Measurements from ENCODE around the gene ZNF827.

Gene ZNF827, protein sequence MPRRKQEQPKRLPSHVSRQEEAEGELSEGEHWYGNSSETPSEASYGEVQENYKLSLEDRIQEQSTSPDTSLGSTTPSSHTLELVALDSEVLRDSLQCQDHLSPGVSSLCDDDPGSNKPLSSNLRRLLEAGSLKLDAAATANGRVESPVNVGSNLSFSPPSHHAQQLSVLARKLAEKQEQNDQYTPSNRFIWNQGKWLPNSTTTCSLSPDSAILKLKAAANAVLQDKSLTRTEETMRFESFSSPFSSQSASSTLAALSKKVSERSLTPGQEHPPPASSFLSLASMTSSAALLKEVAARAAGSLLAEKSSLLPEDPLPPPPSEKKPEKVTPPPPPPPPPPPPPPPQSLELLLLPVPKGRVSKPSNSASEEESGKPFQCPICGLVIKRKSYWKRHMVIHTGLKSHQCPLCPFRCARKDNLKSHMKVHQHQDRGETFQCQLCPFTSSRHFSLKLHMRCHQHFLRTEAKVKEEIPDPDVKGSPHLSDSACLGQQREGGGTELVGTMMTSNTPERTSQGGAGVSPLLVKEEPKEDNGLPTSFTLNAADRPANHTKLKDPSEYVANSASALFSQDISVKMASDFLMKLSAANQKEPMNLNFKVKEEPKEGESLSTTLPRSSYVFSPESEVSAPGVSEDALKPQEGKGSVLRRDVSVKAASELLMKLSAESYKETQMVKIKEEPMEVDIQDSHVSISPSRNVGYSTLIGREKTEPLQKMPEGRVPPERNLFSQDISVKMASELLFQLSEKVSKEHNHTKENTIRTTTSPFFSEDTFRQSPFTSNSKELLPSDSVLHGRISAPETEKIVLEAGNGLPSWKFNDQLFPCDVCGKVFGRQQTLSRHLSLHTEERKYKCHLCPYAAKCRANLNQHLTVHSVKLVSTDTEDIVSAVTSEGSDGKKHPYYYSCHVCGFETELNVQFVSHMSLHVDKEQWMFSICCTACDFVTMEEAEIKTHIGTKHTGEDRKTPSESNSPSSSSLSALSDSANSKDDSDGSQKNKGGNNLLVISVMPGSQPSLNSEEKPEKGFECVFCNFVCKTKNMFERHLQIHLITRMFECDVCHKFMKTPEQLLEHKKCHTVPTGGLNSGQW

DNA sequence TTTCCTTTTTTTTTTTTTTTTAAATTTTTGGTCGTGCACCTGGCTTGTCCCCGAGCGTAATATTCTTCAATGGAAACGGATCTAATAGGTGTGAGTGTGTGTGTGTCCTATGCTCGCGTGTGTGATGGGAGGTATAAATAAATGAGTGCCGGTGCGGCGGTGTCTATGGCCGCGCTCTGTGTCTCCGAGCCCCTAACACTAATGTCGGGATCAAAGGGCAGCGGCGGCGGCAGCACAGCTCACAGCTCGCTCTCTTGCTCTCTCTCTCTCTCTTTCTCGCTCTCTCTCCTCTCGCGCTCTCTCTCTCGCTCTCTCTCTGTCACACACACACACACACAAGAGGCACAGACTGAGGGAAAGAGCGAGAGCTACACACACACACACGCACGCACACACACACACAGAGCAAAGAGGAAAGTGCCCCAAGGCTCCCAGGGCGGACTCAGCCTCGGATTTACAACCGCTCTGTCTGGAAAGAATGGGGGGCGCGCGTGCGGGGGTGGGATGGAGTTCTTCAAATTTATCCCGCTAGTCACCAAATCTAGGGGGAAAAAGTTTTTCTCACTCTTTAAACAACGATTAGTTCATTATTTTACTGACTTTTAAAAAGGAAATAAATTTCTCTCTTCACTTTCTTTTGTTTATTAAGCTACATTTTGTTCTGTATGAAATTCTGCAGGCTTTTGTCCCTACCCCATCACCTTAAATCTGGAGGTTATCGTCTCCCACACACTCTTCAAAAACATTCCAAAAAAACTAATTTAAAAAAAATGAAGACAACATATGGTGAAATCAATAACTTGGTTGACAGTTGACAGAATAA, at the start of gene ZNF827:
TSS of gene ZNF827 (minus strand) at position 206 of the 823 bp plus-strand sequence. CDS start 416 bp downstream, outside the sequence.
- peak; percentile 84 for DNase-seq

DNA sequence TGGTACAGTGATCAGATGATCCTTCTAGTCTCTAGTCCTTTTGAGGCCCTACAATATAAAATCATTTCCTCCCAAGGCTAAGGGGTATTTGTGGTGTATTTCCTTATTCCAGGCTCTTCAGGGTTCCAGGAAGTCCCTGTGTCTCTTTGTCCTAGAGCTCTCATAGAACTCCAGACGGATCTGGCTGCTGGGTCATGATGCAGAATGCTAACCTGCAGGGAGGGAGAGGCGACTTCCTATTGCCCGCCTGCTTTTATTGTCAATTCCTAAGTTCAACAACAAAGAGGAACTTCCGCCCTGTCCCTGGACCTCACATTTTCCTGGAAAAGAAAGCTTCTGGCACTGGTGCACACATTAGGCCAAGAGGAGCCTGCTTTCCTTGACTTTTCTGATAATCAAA, 45.9 kb upstream of the ZNF827 start:
- DNase-seq, result no peak

DNA sequence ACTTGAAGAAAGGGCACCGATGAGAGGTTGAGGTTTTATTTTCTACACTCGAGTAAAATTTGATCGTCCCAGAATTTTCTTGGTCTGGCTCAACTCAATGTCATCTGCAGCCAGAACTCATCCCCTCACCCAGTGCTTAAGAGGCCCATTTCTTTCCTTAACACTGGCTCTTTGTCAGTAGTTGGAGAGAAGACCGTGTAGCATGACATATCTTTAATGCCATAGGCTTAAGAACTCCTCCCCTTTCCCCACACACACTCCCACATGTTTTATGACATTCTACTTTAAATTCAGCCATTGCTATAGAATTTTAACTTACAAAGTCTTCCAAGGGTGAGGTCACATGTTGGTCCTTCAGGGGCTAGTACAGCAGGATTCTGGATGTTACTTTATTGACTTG, 44.2 kb upstream of the ZNF827 start:
- DNase-seq, result no peak

DNA sequence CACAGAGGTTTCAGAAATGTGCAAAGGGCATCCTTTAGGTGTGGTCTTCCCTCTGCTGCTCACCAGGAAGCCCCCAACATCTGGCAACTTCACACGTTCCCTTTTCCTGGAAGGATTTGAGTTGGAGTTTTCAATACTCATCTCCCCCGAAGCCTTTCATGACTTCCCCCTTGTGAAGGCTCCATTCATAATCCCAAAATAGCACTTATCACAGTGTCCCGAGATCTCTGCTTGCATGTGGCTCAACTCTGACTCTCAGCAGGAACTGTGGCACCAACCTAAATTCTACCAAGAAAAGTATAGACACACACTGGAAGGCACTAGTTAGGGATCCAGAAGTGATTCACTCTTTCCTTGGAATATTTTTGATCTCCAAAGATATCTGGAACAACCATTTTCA, 40.5 kb upstream of the ZNF827 start:
- DNase-seq, result no peak

DNA sequence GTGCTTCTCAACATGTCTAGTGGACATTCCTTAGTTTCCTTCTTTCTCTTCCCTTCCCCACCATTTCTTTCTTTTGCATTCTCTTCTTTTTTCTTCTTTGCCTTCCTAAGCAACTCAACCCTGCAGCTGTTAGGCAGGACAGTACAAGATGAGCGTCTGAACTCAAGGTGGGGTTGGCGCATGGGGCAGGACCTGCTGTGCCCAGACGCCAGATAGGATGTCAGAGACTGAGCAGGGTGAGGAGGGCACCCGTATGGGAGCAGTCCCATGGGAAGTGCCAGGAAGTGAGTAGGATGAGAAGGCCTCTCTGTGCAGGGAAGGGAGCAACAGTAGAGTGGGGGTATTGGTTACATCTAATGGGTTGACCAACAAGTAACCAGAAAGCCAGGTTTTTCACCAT, 38.1 kb upstream of the ZNF827 start:
- no peak for DNase-seq

DNA sequence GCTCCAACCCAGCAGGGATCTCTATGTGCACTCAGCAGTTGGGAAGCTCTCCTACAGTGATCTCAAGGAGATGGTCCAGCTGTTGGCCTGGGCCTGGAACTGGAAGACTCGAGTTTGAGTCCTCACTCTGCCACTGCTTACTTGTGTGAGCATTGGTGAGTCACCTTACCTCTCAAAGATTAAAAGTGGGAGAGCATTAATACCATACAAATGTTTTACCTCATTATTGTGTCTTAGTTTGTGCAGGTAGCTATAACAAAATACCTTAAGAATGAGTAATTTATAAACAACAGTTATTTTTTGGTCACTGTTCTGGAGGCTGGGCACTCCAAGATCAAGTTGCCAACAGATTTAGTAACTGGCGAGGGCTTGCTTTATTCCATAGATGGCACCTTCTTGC, 21.4 kb upstream of the ZNF827 start:
- DNase-seq, result no peak

DNA sequence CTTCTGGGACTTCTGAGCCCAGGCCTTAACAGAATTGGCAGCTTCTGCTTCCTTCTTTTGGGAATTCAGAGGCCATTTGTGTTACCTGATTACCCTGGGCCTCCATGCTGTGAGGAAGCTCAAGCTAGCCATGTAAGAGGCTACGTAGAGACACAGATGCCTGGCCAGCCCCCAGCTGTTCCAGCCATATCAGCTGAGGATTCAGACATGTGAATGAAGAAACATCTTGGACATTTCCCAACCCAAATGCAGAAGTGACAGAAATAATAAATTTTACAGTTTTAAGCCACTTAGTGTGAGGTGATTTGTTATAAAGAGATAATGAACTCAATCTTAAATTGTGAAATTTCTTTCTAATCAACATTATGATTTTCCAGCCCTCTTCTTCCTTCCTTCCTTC, 18.7 kb upstream of the ZNF827 start:
- no peak for DNase-seq

DNA sequence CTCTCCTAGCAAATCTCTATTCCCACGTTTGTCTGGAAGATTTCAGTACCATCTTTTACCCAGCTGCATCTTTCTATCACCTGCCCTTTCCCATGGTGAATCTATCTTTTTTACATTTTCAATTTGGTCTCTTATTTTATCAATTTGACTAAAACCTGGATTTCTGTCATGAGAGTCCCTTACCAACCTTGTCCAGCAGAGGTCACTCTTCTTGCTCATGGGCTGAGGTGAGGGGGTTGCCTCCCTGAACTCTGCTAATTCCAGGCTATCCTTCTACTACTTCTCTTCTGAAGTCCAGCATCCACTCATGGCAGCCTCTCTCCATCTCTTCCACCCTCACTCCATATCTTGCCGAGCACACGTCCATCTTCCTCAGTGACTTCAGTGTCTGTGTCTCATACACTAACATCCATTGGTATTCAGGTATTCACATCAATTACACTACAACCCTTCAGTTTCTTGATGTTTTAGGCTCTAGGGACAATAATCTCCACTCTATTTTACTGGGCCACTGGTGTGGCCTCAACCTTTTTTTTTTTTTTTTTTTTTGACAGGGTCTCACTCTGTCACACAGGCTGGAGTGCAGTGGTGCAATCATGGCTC, 17.8 kb upstream of the ZNF827 start:
- peak; percentile 50 for DNase-seq

DNA sequence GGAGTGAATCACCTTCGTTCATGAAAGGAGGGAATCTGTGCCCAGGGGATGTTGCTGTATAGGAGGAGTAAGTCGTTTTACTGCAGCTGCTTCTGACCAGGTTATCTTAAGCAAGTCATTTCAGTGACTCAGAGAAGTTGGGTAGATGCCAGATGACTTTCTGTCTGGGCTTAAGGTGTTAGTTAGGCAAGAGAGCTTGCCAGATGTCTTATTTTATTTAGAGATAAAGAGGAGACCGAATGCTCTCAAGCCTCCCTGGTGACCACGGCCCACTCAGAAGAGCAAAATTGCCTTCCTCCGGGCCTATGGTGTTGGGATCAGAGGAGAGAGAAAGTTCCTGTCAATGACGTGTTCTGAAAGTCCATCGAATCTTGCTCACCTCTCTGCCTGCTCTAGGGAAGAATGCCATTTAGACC, 16.3 kb upstream of the ZNF827 start:
- no peak for DNase-seq

DNA sequence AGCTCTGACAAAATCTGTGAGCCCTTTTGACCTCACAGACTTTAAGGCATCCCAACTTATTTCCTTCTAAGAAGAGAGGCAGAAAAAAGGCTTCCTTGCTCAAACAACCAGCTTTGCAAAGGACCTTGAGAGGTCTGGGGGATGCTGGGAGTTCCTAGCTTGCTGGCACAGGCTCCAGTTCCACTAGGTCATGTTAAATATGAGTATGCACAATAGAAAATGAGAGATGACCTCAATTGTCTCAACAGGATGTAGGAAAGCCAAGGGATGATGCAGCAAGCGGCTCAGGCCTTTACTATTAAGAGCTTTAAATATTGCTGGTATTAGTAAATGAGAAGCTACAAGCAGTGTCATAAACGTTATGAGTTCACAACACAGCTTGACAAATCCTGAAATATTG, 13.3 kb upstream of the ZNF827 start:
- no peak for DNase-seq

DNA sequence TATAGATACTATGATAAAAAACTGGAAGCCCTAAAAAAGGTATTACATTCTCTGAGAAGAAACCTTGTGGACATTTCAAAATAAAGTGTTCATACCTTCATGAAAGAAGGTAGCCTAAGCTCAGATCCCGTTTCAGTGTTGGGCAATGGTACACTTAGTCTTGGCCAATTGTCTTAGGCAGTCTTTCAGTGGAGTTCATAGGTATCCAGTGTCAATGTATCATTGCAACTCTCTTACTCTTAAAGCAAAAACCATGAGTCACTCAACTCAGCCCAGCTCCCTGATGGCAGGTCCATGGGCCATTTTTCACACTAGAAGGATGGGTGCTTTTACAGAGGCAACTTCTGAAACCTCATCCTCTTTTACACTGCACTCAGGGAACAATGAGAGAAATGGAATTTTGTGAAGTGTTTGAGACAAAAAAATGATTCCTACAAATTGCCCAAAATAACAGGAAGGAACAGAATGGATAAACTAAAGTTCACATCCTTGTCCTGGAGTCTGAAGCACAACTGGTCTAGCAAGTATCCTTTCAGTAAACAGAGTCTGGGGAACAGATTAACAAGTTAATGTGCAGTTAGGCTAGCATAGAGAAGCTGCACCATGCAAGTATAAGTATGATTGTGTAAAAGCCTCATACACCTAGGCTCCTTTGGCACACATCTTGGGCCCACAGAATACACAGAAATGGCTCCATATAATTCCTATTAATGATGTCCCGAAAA, 7.0 kb upstream of the ZNF827 start:
- DNase-seq, result no peak

DNA sequence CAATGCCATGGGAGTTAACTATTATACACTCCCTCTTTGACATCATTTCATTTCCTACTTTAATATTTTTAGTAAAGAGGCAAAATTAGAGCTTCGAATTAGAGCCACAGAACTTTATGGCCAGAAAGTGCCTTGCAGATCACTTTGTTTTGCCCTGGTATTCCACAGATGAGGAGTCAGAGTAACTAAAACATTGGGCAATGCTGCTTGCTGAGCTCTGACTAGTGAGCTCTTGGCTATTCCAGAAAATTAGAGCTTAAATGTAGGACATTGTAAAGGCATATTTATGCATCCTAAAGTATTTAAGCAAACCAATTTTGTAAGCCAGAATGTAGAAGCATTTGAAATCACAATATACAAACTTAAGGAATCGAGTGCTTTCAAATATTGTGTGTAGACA, 6.3 kb upstream of the ZNF827 start:
- DNase-seq, result no peak

DNA sequence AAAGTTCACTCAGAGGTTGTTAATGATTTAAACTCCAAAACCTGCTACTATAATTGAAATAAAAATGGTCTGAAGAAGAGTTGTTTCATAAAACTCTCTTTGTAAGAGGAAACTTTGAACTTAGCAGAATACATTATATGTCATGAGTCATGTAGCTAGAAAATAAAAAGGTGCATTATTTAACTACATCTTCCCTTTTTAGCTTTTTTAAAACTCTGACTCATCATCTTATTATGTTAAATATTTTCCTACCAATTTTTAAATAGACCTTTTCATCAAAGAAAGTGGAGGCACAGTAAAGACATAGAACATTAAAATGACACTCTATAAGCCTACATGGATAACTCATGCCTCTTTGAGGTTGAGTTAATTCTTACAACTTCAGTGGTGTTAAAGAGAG, 1.2 kb upstream of the ZNF827 start:
- DNase-seq, result no peak

DNA sequence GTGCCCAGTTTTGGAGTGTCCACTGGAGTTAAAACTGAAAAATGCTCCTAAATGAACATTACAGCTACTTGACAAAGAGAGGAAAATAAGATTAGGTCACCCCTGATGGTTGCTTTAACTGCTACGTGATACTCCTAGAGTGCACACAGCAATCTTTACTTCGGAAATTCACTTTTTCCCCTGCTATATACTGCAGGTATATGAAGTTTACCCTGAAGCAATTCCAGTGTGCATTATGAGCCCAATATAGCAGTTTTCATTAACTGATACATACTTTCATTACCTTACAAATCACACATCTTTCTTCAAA, 773 bp upstream of the ZNF827 start:
- no peak for DNase-seq

DNA sequence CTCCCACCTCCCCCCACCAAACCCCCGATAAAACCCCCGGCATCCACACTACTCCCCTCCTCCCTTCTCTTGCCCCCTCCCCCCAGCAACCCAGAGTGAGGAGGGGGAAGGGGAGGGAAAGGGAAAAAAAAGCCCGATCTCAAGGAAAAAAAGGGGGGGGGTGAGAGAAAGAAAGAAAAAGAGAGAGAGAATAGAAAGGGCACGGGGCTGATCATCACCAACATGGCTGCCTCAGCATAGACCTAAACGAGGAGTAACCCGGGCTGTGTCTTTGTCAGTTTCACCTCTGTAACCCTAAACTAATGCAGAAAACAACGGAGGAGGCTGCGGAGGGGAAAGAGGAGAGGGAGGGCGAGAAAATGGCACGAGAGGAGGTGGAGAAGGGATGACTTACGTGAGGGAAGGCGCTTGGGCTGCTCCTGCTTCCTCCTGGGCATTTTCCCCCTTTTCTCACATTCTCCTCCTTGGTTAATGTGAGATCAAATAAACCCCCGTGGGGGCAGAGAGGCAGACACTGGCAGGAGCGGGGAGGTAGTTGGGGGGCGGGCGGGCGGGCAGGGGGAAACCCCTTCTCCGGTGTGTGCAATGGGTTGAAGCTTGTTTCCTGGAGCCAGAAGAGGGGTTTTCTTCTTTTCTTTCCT, 532 bp downstream of the ZNF827 start:
- DNase-seq, result peak; percentile 67

DNA sequence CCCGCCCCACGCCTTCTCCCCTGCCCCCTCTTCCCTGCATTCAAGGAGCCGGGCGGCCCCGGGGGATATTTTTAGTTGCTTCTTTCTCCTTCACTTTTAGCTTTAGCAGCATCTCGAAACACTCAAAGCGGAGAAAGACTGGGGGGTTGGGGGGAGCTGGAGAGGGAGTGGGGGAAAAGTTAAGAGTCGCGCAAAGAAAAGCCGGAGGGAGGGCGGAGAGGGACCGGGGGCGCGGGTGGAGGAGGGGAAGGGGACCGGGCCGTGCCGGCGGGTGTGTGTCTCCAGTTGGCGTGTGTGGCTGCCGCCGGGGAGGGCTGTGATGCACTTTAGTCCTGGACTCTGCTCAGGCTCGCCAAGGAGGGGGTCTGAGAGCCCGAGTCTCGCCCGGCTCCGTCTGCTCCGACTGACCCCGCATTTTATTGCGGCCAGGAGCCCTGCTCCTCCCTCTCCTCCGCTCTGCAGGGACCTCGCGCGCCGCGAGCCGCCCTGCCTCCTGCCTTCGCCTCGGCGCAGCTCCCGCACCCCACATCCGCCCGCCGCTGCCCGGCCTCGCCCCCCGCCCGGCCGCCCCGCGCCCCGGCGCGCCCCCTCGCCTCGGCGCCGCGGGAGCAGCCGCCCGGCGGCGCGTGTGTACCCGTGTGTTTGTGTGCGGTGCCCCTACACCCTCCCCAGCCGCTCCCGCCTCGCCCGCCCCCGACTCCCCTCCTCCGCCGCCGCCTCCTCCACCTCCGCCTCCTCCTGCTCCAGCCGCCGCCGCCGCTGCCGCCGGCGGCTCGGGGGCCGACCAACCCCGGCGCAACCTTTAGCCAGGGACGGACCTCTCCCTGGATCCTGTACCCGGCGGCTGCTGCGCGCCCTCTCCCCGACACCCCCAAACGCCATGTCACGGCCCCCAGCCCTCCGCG, 1.4 kb downstream of the ZNF827 start:
- peak; percentile 34 for DNase-seq

DNA sequence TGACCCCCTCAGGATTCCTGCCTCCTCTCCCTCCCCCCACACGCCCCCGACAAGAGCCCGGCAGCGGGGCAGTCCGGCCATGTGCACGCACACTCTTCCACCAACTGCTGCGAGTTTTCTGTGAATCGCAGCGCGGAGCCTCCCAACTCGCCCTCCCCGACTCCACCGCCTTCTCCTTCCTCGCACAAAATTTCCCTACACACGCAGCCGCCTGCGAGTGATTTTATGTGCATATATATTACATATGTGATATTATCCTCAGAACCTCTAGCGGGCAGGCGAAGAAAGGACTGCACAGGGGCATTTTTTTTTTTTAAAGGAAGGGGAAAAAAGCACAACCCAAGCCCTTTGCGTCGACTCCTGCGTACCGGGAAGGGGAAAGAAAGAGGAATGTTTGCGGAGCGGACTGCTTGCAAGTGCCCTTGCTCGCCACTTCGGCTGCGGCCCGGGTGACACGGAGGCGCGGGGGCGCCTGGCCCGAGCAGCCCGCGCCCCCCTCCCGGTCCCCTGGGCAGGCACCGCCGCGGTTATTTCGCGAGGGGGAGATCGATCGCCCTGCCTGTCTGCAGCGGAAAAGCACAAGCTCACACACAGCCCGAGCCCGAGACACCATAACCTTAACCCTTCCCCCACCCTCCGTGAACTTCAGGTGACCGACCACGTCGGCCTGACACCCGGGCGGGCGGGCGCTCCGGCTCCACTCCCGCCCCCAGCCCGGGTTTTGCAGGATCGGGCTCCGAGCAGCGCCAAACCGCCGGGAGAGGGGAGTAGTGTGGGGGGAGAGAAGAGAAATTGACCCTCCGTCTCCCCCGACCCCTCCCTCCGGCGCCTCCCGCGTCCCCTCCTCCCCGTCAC, 2.3 kb downstream of the ZNF827 start:
- DNase-seq, result peak; percentile 72

DNA sequence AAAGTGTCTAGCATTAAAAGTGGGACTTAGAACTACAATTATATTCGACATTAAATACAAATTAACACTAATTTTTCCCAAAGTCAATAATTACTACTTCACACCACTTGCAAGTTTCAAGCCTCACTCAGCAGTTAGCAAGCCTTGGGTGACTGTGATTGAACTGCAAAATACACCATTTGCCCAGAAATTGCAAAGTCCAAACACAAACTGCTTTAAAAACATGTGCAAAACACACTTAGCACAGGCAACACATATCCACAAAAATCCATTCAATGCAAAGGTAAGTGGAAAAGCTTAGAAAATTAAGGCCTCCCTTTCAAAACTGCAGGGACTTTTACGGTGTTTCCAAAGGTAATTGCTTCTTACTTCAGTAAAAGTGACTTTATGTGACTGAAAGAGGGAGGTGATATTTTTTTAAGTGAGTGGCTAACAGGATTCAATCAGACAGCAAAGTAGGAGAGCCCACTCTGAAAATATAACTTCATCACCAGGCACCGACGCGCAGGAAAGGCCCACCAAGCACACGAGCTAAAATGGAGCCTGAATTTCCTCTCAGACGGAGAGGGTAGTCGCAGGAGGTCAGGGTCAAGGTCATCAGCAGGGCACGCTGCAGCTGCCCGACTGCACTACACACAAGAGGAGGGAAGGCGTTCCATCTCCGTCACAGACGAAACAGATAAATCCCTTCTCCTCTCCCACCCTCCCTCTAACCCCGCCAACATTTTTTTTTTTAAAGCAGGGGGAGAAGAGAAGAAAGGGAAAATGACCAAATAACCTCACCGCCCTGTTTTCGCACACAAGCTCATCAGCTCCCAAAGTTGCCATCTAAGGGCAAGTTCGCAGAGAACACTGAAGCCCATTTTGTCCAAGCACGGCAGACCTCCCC, 3.1 kb downstream of the ZNF827 start:
- no peak for DNase-seq

Measured in CD4-positive, alpha-beta T cell treated with Interleukin-21 for 1 hour (primary cell).